Skeletal muscle tissue (tissue), 4 donors: ENCODE measurements around the gene DENND5B. TPM values are rescaled to one million over a fixed set of nuclear protein-coding genes. Genes with fewer than 3 reads are reported as not detected.

Experiments used
- H3K27ac ChIP-seq: one replicate; pipeline ENCODE4 v1.7.0; 2013; ENCODE audit warnings: mild to moderate bottlenecking, low read depth, low read length, inconsistent platforms
- H3K27me3 ChIP-seq, 3 donors: one replicate each; pipeline ENCODE4 v1.7.0; 2013; ENCODE audit warnings: low read length in 3 of 3; ENCODE audit not compliant: control insufficient read depth in 3 of 3, insufficient read depth in 3 of 3
- H3K36me3 ChIP-seq, 3 donors: one replicate each; pipeline ENCODE4 v1.7.0; 2013; ENCODE audit warnings: low read length in 3 of 3; ENCODE audit not compliant: control insufficient read depth in 3 of 3, insufficient read depth in 3 of 3
- H3K4me1 ChIP-seq, 3 donors: one replicate each; pipeline ENCODE4 v1.7.0; 2013; ENCODE audit warnings: low read length in 3 of 3, mild to moderate bottlenecking in 3 of 3; ENCODE audit not compliant: control insufficient read depth in 3 of 3, insufficient read depth in 3 of 3
- H3K4me3 ChIP-seq, 3 donors: one replicate each; pipeline ENCODE4 v1.7.0; 2013; ENCODE audit warnings: low read length in 3 of 3
- H3K9ac ChIP-seq, 3 donors: one replicate each; pipeline ENCODE4 v1.7.0; 2013; ENCODE audit warnings: low read length in 3 of 3, mild to moderate bottlenecking in 3 of 3, moderate library complexity in 2 of 3, low read depth in 1 of 3
- H3K9me3 ChIP-seq, 3 donors: one replicate each; pipeline ENCODE4 v1.7.0; 2013; ENCODE audit warnings: low read length in 3 of 3; ENCODE audit not compliant: control insufficient read depth in 3 of 3
- total RNA-seq: library from RNA; depleted of rRNA; stranded (reverse); fragments of >200 nt; gene quantifications from one replicate; pipeline ENCODE4 v1.2.3, GENCODE V29; 2014
- donor health status: Osteomylitis.

The DENND5B gene
- total RNA-seq, 1 donor from 2014 or later: 29.2 TPM

GRCh38 chr12:31594681-31595080 is 3.7 kb upstream of the DENND5B start:
- H3K27me3 ChIP-seq: no peaks in the 10 kb centered on the region
- H3K27ac ChIP-seq: no peak overlapping the region
- peak overlapping the region in 1 of 3 donors; percentile 44 for H3K9ac ChIP-seq
- H3K4me3 ChIP-seq: no peak overlapping the region
- H3K4me1 ChIP-seq: peaks cover 2 to 5% (median 4%) of the 10 kb centered on the region in 3 donors
- H3K9me3 ChIP-seq: no peaks in the 10 kb centered on the region
- no peaks in the 10 kb centered on the region for H3K36me3 ChIP-seq

- no peaks in the 10 kb centered on the region for H3K9me3 ChIP-seq
- peak overlapping the region; percentile 77 to 86 (median 84) for H3K4me3 ChIP-seq
- H3K9ac ChIP-seq: peak overlapping the region; percentile 84 to 88 (median 87)
- H3K27ac ChIP-seq: peak overlapping the region; percentile 82
- H3K4me1 ChIP-seq: peaks cover 7 to 22% (median 20%) of the 10 kb centered on the region in 3 donors
- H3K36me3 ChIP-seq: no peaks in the 10 kb centered on the region
- H3K27me3 ChIP-seq: no peaks in the 10 kb centered on the region
Observed at GRCh38 chr12:31591380-31591901, 505 bp upstream of the DENND5B start.

- Histone ChIP-seq H3K9me3 (no peaks in the 10 kb centered on the region), H3K9ac (peak overlapping the region; percentile 94 to 97 (median 96)), H3K27ac (peak overlapping the region; percentile 95), H3K36me3 (no peaks in the 10 kb centered on the region), H3K4me1 (peaks cover 14 to 28% (median 26%) of the 10 kb centered on the region in 3 donors), H3K4me3 (peak overlapping the region; percentile 89 to 96 (median 94)), H3K27me3 (no peaks in the 10 kb centered on the region)
Observed at GRCh38 chr12:31589904-31590641, 863 bp downstream of the DENND5B start.

- no peaks in the 10 kb centered on the region for H3K9me3 ChIP-seq
- no peaks in the 10 kb centered on the region for H3K36me3 ChIP-seq
- peak overlapping the region; percentile 94 to 97 (median 96) for H3K9ac ChIP-seq
- H3K4me1 ChIP-seq: peaks cover 12 to 30% (median 26%) of the 10 kb centered on the region in 3 donors
- peak overlapping the region; percentile 89 to 96 (median 94) for H3K4me3 ChIP-seq
- H3K27me3 ChIP-seq: no peaks in the 10 kb centered on the region
- H3K27ac ChIP-seq: peak overlapping the region; percentile 95
Observed at GRCh38 chr12:31589598-31589903, 1.4 kb downstream of the DENND5B start.

- H3K27me3 ChIP-seq: no peaks in the 10 kb centered on the region
- H3K27ac ChIP-seq: peak overlapping the region; percentile 95
- H3K9me3 ChIP-seq: no peaks in the 10 kb centered on the region
- H3K36me3 ChIP-seq: no peaks in the 10 kb centered on the region
- H3K9ac ChIP-seq: peak overlapping the region in 2 of 3 donors; percentile 94 to 96
- H3K4me1 ChIP-seq: peaks cover 12 to 30% (median 28%) of the 10 kb centered on the region in 3 donors
- H3K4me3 ChIP-seq: peak overlapping the region in 2 of 3 donors; percentile 89 to 96
Observed at GRCh38 chr12:31588976-31589375, 2.0 kb downstream of the DENND5B start.

- Histone ChIP-seq H3K27me3 (no peaks in the 10 kb centered on the region), H3K9me3 (no peaks in the 10 kb centered on the region), H3K36me3 (no peaks in the 10 kb centered on the region), H3K4me3 (no peak overlapping the region), H3K9ac (no peak overlapping the region), H3K27ac (no peak overlapping the region), H3K4me1 (peaks cover 12 to 29% (median 28%) of the 10 kb centered on the region in 3 donors)
Observed at GRCh38 chr12:31586728-31587127, 4.2 kb downstream of the DENND5B start.

GRCh38 chr12:31585895-31586294 is 5.0 kb downstream of the DENND5B start:
- peak overlapping the region; percentile 15 for H3K27ac ChIP-seq
- no peaks in the 10 kb centered on the region for H3K9me3 ChIP-seq
- no peaks in the 10 kb centered on the region for H3K27me3 ChIP-seq
- H3K4me3 ChIP-seq: peak overlapping the region in 1 of 3 donors; percentile 11
- H3K4me1 ChIP-seq: peaks cover 12 to 28% (median 25%) of the 10 kb centered on the region in 3 donors
- no peaks in the 10 kb centered on the region for H3K36me3 ChIP-seq
- no peak overlapping the region for H3K9ac ChIP-seq

- Histone ChIP-seq H3K9ac (no peak overlapping the region), H3K4me1 (peaks cover 12 to 28% (median 25%) of the 10 kb centered on the region in 3 donors), H3K27me3 (no peaks in the 10 kb centered on the region), H3K36me3 (no peaks in the 10 kb centered on the region), H3K27ac (peak overlapping the region; percentile 15), H3K4me3 (peak overlapping the region in 1 of 3 donors; percentile 11), H3K9me3 (no peaks in the 10 kb centered on the region)
Observed at GRCh38 chr12:31585271-31585670, 5.7 kb downstream of the DENND5B start.

GRCh38 chr12:31584782-31585181 is 6.2 kb downstream of the DENND5B start:
- no peaks in the 10 kb centered on the region for H3K27me3 ChIP-seq
- H3K9ac ChIP-seq: no peak overlapping the region
- peak overlapping the region; percentile 15 for H3K27ac ChIP-seq
- H3K9me3 ChIP-seq: no peaks in the 10 kb centered on the region
- H3K36me3 ChIP-seq: no peaks in the 10 kb centered on the region
- H3K4me1 ChIP-seq: peaks cover 12 to 28% (median 25%) of the 10 kb centered on the region in 3 donors
- H3K4me3 ChIP-seq: no peak overlapping the region

- Histone ChIP-seq H3K9me3 (no peaks in the 10 kb centered on the region), H3K36me3 (no peaks in the 10 kb centered on the region)
Observed at GRCh38 chr12:31583878-31584277, 7.1 kb downstream of the DENND5B start.

More at GRCh38 chr12:31583878-31584277, 7.1 kb downstream of the DENND5B start:
- Histone ChIP-seq H3K4me3 (no peak overlapping the region), H3K4me1 (peaks cover 12 to 23% (median 21%) of the 10 kb centered on the region in 3 donors), H3K27me3 (no peaks in the 10 kb centered on the region), H3K9ac (no peak overlapping the region), H3K27ac (no peak overlapping the region)
